D721Med (cell line): ENCODE measurements around the gene DCPS.

Source experiments
- DNase-seq: peaks from one replicate; pipeline ENCODE4 v3.0.0; 2011; ENCODE audit warnings: low spot score; ENCODE audit not compliant: insufficient read length
- FAIRE-seq: peaks from 2 replicates; lab custom pipeline; 2011; peaks lifted over from hg19 to GRCh38; lab: Jason Lieb, UNC
- TF ChIP-seq, protein P1 (sequence below): IDR thresholded peaks from 2 replicates; pipeline ENCODE4 v1.5.1; 2012; ENCODE audit warnings: mild to moderate bottlenecking, control low read depth; ENCODE audit not compliant: insufficient read depth; ENCODE audit errors: missing control alignments

Gene DCPS

DNA sequence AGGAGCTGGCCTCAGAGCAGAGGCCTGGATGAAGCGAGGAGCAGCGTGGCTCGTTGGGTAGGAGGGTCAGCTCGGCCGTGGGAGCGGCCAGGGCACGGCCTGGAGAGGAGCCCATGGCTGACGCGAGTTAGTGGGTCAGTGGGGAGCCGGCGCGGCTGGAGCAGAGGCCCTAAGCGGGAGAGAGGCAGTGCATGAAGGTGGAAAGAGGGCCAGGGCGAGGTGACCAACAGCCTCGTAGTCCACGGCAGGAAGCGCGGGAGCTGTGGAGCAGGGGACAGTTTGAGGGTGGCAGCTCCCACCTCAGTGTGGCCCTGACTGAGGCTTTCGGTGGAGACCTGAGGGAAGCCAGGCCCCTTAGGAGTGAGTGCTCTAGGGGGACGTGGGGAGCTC lies 24.1 kb downstream of the DCPS start:
- no peak for FAIRE-seq

DNA sequence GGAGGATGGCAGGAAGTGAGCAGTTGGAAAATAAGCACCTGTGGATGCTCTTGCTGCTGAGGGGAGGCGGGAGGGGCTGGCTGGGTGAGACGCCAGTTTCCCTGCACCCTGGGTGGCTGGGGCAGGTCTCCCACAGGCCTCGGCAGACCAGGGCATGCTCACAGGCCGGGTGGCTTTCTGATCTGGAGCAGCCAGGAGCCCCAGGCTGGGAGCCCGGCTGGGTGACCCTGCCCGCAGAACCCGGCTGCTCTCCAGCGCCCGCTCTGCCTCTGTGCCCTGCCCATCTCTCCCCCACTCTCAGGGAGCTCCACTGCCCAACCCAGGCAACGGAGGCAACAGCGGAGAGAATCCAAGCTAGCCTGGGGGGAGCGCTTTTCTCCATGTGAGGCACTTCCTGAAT lies 24.6 kb downstream of the DCPS start:
- TF ChIP-seq, protein P1, sequence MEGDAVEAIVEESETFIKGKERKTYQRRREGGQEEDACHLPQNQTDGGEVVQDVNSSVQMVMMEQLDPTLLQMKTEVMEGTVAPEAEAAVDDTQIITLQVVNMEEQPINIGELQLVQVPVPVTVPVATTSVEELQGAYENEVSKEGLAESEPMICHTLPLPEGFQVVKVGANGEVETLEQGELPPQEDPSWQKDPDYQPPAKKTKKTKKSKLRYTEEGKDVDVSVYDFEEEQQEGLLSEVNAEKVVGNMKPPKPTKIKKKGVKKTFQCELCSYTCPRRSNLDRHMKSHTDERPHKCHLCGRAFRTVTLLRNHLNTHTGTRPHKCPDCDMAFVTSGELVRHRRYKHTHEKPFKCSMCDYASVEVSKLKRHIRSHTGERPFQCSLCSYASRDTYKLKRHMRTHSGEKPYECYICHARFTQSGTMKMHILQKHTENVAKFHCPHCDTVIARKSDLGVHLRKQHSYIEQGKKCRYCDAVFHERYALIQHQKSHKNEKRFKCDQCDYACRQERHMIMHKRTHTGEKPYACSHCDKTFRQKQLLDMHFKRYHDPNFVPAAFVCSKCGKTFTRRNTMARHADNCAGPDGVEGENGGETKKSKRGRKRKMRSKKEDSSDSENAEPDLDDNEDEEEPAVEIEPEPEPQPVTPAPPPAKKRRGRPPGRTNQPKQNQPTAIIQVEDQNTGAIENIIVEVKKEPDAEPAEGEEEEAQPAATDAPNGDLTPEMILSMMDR = no peak
- DNase-seq (no peak), FAIRE-seq (no peak)

More for the DNA sequence above, 24.1 kb downstream of the DCPS start:
- DNase-seq = no peak
- TF ChIP-seq, protein P1 = no peak

DNA sequence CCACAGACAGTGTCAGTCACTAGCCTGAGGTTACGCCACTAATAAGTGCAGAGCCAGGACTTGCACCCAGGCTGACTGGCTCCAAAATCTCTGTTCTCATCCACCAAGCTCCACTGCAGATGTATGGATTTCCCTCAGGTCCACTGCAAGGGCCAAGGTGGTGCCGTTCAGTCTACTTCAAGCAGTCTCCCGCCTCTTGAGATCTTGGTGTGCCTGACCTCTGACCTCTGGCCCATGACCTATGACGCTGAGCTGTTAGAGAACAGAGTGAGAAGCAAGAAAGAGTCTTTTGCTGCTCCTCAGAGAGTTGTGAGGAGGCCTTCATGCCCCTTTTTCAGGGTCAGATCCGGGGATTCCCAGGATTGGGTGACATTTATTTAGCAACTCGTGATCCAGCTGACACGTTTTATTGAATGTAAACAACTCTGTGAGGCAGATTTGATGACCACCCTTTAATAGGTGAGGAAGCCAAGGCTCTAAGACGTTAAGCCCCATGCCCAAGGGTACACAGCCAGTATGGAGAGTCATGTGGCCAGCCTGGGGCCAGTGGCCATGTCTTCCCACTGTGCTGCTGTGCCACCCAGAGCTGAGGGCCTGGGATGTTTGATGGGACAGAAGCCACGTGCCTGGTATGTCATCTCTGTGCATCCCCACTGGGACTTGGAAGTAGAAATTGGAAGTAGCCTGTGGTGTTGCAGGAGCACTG lies 25.2 kb downstream of the DCPS start:
- TF ChIP-seq, protein P1 = no peak
- FAIRE-seq = no peak
- no peak for DNase-seq

DNA sequence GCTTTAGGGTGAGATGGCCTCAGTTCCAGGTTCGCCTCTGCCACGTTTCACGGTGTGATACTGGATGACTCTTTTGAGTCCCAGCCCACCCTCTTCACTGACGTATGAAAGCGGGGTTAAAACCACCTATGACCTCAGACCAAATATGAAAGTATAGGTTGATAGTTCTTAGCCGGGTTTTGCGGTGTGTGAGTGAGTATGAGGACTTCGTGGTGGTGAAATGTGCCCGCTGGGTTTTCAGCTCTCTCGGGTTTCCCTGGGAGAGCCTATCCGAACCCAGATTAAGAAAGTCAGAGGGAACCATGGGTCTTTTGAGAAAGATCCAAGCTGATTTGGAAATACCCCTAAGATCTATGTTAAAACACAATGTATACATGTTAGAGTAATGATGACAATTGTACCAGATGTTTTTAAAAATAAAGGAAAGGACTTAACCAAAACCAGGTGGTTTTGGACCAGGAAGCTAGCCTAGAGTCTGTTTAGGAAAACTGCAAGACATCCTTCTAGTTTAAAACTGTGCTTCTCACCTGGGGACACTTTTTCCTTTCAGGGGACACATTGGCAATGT lies 25.9 kb downstream of the DCPS start:
- FAIRE-seq = no peak
- no peak for DNase-seq
- TF ChIP-seq, protein P1 = no peak

- TF ChIP-seq, protein P1 = no peak
- FAIRE-seq (no peak), DNase-seq (no peak)
These were observed 27.4 kb downstream of the DCPS start for GRCh38 chr11:126331286-126331685.

DNA sequence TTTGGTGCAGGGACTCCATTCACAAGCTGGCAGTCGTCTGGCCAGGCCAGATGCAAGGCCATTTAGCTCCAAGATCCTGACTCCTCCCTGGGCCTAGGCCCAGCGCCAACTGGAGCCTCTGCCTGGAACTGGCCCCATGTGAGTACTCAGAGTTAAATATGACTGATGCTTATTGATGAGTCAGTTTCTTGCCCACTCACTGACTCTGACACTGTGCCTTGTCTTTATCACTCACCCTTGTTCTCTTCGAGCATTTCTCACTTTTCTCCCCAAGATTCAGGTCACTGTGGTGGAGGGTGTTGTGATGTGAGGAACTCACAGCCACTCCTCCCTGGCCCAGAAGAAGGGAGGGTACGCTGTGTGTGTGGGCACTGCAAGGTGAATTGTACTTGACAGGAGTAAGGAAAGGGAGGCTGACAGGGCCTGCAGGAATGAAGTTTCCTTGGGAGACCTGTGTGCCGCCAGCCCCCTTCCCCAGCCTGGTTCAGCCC lies 28.4 kb downstream of the DCPS start:
- DNase-seq (no peak), FAIRE-seq (no peak)
- TF ChIP-seq, protein P1 = no peak

GRCh38 chr11:126333142-126333541 lies 29.3 kb downstream of the DCPS start:
- FAIRE-seq (no peak), DNase-seq (no peak)
- TF ChIP-seq, protein P1 = no peak
